Activated CD4-positive, CD25-positive, alpha-beta regulatory T cell (primary cell): ENCODE results near the gene CGNL1.

Experiments used
- DNase-seq, 4 experiments: peaks; one replicate each; lab custom pipeline; 2025; lab: John Stamatoyannopoulos, UW

Gene CGNL1

DNA sequence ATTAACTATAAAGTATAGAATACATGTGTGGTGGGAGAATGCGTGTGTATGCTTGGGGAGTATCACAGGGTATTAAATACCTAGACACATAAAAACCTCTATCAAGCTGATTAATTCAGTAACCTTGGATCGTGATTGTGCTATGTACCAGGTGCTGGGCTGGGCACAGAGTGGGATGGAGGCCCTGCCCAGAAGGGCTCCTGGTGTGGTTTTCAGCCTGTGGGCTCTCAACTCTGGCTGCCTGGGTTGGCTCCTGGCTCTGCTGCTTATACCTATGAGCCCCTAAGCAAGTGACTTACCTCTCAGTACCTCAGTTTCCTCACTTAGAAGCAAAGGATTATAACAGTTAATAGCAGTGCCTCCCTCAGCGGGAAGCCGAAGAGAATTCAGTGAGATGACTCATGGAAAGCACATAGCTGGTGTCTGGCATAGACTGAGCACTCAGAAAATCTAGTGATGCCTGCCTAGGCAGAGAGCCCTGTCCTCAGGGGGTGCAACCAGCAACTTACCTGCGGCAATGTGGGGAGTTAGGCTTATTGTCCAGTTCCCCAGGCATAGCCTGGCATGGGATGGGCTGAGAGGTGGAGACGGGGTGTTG, 124.8 kb downstream of the CGNL1 start:
- DNase-seq = no peak

DNA sequence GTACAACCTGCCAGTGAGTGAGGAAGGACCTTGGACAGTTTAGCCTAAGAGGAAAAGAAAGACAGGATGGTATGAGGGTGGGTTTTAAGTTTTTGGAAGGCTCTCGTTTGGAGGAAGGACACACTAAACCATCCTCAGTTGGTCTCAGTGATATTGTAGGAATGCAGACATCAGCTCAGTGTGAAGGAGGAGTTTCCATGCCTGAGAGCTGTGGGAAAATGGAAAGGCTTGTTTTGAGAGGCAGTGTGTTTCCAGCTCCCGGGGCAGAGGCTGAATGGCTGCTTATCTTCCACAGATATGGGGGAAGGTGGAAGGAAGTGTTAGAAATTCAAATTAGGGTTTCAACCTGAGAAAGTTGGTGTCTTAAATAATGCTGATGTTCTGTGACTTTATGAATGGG, 125.8 kb downstream of the CGNL1 start:
- no peak for DNase-seq

DNA sequence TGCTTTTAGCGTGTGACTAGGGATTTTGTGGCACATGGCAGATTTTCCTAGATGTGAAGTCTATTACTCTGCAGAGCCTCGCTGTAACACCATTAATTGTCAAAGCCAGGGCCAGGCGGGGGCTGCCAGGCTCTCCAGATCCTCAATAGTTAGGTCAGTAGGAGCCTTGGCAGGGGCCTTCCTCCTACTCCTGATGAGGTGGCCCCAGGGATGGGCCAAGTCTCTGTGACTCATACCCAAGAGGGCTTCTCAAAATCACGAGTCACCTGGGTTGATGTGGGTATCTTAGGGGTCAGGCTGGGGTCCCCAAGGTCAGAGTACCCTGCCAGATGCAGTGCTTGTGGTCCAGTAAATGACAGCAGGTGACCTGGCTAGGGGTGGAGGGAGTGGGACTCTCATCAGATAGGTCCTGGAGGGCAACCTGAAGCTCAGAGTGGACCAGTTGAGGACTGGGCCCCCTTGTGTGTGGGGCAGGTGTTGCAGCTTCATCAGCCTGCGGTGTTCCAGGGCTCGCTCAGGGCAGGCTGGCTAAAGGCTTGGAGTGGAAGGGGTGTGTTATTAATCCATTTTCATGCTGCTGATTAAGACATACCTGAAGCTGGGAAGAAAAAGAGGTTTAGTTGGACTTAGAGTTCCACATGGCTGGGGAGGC, 126.9 kb downstream of the CGNL1 start:
- no peak for DNase-seq

DNA sequence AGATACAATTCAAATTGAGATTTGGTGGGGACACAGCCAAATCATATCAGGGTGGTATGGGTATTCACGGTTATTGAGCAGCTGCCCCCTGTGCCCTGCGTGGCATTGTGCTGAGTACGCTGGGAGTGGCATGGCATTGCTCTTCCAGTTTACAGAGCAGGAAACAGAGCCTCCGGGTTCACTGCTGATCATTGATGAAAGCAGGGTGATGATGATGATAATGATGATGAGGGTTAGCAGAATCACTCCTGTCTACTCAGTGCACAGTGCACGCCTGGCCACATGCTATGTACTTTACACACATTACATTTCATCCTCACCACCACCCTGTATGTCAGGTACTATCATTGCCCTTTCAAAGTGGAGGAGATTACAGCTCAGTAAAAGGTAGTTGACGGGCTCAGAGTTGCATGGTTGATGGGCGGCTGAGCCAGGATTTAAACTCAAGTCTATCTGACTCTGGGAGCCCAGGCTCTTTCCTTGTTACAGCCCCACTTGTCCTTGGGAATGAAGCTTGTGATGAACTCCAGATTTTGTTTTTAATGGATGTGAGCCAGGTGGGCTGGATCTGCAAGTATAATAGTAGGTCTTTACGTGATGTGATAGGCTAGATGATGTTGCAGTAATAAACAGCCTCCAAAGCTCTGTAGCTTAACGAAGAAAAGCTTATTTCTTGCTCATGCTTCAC, 127.8 kb downstream of the CGNL1 start:
- no peak for DNase-seq

DNA sequence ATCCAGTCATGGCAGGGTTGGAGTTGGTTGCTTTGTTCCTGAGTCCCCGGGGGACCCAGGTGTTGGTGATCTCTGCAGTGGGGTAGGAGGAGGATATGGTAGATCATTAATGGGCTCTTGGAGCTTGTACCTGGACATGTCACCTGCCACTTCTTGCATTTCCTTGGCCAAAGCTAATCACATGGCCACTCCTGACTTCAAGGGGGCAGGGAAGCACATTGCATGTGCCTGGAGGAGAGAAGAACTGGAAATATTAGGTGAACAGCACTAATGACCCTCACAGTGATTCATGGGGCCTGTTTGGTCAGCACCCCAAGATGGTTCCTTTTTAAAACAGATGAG, 128.3 kb downstream of the CGNL1 start:
- no peak for DNase-seq

DNA sequence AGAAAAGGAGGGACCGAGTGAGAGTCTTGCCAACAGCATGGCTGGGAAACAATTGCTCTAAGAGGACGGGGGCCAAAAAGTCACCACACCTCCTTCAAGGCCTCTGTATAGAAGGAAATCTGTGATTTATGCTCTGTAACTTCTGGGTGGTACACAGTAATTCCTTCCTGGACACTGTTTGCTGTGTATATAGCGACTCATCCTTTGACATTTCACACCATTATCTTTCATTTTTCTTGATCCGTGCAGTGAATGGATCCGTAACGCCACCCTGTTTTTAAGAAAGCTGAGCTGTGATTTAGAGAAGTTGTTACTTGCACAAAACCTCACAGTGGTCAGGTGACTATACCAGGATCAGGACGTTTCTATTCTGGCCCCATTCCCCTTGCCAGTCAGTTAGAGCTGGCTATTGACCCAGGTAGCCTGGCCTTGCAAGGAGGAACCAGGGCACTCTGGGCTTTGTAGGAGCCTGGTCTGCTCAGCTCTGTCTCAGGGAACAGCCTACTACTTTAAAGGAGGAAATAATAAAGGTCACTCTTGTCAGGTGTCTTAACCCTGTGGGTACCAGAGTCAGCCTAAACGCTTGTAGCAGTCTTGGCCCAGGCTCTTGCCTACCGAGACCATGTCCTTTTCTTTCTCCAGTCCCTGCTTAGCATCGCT, 128.9 kb downstream of the CGNL1 start:
- DNase-seq = no peak

DNA sequence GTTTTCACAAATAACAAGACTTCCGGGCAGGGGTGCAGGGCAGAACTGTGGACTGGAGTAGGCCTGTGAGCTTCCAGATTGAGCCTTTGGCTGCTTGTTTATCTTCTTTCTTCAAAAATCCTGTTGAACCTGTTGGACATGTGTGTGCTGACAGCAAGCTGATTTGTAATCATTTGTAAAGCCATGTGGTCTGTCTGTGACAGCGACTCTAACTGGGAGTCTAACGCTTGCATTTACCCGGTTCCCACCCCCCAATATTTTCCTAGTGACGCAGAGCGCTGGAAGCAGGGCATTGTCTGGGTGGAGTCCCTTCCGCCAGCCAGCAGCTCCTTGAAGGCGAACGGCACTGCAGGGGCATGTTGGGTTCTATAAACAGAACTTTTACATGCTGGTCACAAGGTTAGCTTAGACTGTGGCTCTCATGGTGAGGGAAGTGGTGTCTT, 129.7 kb downstream of the CGNL1 start:
- DNase-seq = no peak

DNA sequence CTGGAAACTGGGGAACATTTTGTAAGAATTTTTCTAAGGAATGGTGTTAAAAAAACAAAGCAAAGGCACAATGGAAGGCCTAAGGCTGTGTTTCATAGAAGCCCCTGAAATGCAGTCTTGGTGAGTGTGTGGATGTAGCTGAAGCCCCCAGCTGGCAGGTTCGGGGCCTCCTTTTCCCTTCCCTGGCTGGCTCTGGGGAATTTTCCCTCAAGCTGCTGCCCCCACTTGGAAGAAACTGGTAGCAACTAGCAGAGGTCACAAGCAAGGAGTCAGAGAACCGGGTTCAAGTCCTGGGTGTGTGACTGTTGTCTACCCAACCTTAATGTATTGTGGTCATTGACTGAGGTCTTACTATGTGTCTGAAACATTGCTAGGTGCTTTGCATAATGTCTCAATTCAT, 130.1 kb downstream of the CGNL1 start:
- DNase-seq = no peak

DNA sequence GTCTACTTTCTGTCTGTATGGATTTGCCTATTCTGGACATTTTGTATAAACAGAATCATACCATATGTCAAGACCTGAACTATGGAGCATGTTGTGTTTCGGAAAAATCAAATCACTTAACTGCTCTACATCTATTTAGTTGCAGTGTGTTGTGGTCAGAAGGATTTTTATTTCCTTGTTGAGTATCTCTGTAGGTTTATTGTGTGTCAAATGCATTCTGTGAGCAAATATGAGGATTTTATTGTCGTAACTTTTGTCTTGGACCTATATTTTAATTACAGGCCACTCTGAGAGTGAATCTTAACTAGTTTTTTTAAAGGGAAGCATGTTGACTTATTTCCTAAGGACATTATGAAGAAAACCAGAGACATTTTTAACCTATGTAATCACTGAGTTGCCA, 130.8 kb downstream of the CGNL1 start:
- no peak for DNase-seq

DNA sequence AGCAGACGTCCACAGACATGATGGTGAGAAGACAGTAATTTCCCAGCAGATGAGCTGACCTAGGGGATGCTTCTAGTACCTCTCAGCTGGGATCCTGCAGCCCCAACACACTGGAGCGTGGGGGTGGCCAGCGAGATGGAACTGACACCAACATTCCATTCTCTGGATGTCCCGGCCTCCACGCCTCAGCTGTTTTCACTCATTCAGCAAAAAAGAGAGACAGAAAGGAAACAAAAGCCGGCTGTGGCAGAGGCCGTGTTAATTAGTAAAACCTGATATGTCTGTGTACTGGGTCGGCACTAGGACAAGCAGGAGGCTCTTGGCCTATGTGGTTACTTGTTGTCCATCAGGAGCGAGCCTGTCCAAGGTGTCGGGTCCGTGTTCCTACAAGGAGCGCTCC, 132.8 kb downstream of the CGNL1 start:
- no peak for DNase-seq

DNA sequence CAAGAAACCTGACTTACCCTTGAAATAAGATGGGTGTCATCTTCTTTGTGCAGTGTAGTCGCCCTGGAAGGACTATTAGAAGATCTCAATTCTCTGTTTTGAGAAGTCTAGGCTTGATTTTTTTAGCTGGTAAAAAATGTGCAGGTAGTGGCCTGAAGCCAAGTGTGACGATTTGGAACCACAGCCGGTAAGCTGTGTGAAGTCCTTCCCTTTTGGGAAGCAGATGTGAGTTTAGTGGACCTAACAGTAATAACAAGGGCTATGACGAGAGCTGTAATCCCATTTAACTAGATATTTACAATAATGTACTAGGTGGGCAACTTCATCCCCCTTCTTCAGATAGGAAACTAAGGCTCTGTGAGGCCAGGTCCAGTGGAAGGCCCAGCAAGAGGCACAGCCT, 133.7 kb downstream of the CGNL1 start:
- DNase-seq = no peak

DNA sequence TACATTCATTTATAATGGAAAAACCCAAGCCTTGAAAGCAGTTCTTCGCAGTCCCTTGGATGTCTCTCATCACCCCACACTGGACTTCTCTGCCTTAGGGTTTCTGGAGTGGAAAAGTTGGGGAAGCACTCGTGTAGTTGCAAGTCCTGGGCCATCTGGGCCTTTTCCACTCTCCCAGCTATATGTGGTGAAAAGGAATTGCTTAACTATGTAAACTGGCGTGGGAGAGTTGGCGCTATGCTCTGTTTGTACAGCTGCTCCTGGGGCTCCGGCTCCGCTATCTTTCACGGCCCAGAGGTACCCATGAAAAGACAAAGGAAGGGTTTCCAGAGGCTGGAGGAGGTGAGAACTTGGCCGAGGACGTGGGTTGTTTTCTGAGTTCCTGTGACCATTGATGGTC, 134.3 kb downstream of the CGNL1 start:
- no peak for DNase-seq

DNA sequence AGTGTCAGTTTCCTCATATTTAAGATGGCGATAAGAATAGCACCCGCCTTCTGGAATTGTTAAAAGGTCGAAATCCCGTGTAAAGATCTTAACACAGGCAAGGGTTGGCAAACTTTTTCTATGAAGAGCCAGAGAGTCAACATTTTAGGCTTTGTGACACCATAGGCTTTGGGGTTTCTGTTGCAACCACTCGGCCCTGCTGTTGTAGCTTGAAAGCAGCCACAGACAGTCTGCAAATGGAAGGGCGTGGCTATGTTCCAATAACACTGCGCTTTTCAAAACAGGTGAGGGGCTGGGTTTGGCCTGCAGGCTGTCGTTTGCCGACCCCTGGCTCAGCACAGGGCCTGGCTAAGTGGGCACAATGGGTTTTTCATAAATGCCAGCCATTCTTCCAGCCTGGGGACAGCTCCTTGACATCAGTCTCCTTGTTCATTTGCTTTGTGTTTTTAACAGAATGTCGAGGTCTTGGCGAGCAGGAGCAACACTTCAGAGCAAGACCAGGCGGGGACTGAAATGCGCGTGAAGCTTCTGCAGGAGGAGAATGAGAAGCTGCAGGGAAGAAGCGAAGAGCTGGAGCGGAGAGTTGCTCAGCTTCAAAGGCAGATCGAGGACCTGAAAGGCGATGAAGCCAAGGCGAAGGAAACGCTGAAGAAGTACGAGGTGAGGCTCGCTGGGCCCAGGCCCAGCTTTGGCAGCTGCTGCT, 140.2 kb downstream of the CGNL1 start:
- DNase-seq = no peak

DNA sequence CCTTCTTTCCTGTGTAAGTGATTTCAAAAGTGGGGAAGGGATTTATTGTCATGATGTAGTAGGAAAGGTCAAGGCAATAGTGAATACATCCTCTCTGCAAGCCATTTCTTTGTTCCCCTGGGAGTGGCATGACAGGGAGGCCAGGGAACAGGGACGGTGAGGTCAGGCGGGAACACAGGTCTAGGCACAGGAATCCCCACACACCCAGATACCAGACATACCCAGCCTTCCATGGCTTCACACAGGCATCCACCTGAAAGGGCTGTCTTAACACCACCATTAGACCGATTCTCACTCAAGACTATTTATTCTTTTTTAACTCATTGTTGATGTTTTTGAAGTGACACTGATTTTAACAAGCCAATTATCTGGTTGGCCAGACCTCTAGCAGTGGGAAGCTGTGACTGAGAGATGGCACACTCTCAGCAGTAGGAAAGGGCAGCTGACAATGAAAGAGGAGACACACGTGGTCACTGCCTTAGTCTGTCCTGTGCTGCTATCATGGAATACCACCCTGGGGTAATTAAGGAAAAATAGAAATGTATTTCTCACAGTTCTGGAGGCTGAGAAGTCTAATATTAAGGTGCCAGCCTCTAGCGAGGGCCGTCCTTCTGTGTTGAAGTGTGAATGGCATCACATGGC, 140.8 kb downstream of the CGNL1 start:
- DNase-seq = no peak

DNA sequence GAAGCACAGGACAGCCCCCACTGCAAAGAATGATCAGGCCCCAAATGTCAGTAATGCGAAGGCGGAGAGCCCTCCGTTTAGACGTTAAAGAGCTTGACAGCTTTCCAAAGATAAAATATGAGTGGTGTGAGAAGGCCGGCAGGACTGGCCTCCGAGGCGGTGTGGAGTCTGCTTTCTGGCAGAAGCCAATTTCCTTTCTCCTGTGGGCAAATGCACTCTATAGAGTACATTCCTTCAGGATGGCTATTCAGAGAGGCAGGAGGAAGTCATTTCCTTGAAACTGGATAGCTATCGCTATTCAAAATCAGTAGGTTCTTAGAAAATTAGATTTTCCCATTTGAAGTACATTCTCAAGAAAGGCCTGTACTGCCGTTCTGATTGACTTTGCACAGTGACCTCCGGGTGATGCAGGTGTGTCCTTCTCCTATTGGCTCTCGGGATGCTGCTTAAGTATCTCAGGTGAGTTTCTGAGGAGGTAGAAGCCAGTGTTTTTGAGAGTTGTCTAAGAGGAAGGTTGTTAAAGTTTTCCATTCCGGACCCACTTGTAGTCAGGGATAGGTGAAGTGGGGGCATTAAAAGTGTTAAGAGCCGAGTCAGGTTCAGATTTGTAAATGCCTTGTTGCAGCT, 142.6 kb downstream of the CGNL1 start:
- no peak for DNase-seq

DNA sequence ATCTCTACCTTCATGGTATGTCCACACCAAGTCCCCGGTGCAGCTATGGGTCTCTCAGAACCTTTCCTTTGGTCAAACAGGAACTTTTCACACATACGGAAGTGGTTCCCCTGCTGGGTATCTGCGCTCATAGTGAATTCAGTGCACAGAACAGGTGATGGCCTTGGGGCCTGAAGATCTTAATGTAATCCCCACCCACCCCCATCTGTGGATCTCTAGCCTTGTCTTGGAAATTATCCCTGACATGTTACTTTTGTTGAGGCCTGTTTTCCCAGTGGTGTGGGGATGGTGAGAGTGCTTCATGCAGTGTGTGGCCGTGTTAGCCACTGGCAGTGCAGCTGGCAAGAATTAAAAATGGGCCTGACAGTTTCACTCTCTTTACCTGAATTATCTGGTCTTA, 143.5 kb downstream of the CGNL1 start:
- DNase-seq = no peak

DNA sequence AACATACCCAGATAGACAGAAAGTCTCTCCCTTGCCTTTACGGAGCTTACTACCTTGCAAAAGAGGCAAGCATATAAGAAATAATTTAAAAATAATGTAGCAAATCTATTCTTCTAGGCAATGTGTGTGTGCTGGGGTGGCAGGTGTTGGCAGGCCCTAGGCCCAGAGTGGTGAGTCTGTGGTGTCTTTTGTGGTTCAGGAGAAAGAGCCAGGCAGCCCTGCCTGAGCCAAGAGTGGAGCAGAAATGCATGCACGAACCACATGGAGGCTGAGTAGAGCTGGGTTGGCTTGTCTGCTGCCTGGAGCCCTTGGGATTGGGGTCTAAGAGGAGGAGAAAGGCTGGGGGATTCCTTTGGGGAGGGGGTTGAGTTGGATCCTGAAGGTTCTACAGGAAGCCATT, 145.2 kb downstream of the CGNL1 start:
- DNase-seq = no peak

DNA sequence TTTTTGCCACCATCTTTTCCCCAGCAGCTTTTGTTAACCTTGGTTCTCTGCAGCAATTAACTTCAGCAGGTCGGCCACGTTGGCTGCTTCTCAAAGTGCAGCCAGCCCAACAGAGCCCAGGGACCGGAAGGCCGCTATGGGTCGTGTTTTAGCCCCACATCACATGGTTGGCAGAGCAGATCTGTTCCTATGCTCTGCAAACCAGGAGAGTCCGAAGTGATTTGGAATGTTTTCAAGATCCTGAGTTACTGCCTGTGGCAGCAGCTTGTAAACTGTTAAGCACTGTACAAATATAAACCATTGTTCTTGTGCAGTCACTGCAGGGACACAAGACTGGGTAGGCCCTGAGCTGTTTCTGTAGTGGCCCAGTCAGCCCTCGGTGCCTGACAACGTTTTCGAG, 145.8 kb downstream of the CGNL1 start:
- DNase-seq = no peak

DNA sequence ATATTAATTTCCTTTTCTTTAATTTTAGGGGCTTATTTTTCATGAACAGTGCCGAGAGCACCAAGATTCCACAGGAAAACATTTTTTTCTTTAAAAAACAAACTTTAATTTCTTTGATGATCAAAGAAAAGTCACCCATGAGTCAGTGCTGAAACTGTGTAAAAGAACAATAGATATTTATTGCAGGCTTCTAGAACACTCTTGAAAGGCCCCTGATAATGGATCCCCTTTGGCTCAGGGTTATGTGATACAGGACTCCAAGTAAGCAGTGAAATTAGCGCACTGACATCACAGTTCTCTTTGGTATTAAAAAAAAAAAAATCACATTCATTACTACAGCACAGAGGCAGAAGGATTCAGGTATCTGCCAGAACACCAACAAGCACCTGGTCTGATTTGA, 149.3 kb downstream of the CGNL1 start:
- DNase-seq = no peak

DNA sequence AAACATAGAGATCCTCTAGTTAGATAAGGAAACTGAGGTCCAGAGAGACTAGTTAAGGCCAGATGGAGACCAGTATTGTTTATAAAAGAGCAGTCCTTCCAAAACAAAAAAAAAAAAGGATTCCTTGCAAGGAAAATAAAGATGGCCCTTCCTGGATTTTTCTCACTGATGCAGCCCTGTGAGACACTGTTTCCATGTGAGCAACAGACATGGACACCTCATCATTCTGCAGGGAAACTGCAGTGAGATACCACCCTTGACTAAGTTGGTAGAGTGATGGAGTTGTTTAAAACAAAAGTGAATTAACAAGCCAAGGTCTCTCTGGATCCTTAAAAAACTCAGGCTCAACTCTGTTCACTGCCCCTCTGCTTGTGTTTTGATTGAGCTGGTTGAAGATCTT, 149.8 kb downstream of the CGNL1 start:
- no peak for DNase-seq

DNA sequence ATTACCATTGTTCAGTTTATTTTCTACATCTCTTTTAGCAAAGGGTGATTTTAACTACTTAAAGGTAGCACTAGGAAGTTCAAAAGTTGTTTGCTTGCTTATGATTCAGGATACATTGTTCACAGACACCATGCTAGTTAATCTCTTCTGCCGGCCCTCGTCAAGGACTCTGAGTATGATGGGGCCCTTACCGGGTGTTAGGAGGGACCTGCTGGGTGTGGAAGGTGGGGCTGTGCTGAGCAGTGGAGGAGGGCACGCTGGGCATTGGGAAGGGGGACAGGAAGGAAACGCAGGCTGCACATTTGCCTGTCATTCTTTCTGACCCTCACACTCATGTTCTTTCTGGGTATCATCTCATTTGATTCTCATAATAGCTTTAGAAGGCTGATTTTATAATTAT, 150.3 kb downstream of the CGNL1 start:
- no peak for DNase-seq
